ENCODE results near the gene TNFRSF13B.
"Not testable (repeated sequence)": the region's sequence is repeated elsewhere in the genome, so short reads cannot be mapped to it uniquely, and the experiment has no call there.

The TNFRSF13B gene

DNA sequence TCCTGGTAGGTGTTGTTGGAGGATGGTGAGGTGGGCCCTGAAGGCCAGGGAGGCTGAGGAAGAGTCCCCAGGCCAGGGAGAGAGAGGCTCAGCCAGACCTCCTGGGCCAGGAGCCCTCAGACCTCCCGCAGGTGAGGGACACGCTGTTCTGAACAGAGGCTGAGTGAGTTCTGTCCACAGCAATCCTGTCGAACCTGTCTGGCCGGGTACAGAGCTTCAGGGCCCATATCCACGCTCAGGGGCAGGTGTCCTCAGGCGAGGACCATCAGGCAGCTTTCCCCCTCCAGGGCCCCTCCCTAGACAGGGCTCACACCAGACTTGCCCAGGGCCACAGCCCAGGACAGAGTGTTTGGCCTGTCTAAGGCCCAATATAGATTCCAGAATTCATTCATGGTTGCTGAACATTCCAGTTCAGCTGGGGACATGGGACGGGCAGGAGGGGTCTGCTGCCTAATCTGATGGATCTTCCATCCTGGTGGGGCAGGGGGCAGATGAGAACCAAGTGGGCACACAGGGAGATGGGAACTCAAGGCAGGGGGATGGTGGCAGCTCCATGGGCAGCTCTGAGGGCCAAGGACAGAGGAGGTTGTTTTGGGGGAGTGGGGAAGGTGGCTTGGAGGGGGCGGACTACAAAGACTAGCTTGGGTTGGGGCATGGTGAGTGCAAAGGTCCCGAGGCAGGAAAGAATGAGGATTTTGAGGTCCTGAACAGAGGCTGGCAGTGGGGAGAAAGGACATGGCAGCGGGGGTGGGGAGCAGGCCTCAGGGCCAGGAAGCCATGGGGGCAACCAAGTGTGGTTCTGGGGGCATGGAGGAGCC is 46.9 kb upstream of the TNFRSF13B start:
- Mint-ChIP-seq H3K4me1 (peaks cover 4% of the 10 kb centered on the region), H3K4me3 (no peak overlapping the region), H3K36me3 (ENCODE audit: low read depth) (no peaks in the 10 kb centered on the region), H3K27ac (peak overlapping the region; percentile 39 to 86 (median 62)), H3K9me3 (no peaks in the 10 kb centered on the region), H3K27me3 (ENCODE audit: low read depth) (no peaks in the 10 kb centered on the region)
- TF ChIP-seq, protein P1, sequence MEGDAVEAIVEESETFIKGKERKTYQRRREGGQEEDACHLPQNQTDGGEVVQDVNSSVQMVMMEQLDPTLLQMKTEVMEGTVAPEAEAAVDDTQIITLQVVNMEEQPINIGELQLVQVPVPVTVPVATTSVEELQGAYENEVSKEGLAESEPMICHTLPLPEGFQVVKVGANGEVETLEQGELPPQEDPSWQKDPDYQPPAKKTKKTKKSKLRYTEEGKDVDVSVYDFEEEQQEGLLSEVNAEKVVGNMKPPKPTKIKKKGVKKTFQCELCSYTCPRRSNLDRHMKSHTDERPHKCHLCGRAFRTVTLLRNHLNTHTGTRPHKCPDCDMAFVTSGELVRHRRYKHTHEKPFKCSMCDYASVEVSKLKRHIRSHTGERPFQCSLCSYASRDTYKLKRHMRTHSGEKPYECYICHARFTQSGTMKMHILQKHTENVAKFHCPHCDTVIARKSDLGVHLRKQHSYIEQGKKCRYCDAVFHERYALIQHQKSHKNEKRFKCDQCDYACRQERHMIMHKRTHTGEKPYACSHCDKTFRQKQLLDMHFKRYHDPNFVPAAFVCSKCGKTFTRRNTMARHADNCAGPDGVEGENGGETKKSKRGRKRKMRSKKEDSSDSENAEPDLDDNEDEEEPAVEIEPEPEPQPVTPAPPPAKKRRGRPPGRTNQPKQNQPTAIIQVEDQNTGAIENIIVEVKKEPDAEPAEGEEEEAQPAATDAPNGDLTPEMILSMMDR (IDR thresholded peaks at IDR 0.05; ENCODE audit: unreplicated experiment in 3 of 3) = no peak

DNA sequence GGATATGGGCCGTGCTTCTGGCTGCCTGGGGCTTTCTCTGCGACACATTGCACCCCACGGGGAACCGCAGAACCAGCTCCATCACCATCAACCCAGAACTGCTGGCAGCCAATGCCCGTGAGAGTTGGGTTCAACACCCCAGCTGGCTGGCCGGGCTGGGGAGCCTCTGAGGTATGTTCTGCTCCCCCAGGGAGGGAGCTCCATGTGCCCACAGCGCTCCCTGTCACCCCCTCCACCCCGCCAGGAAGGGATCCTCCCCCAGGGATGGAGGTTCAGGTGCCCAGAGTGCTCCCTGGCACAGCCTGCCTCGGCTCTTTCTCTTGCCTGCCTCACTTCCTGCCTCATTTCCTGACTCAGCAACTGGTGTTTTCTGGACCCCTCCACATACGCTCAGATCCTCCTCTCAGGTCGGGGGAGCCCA is 46.1 kb upstream of the TNFRSF13B start:
- Mint-ChIP-seq H3K9me3 (no peaks in the 10 kb centered on the region), H3K4me1 (peaks cover 2% of the 10 kb centered on the region), H3K27me3 (ENCODE audit: low read depth) (no peaks in the 10 kb centered on the region), H3K36me3 (ENCODE audit: low read depth) (no peaks in the 10 kb centered on the region), H3K27ac (peak overlapping the region; percentile 39 to 86 (median 62)), H3K4me3 (no peak overlapping the region)
- TF ChIP-seq, protein P1 (IDR thresholded peaks at IDR 0.05; ENCODE audit: unreplicated experiment in 3 of 3) = no peak

DNA sequence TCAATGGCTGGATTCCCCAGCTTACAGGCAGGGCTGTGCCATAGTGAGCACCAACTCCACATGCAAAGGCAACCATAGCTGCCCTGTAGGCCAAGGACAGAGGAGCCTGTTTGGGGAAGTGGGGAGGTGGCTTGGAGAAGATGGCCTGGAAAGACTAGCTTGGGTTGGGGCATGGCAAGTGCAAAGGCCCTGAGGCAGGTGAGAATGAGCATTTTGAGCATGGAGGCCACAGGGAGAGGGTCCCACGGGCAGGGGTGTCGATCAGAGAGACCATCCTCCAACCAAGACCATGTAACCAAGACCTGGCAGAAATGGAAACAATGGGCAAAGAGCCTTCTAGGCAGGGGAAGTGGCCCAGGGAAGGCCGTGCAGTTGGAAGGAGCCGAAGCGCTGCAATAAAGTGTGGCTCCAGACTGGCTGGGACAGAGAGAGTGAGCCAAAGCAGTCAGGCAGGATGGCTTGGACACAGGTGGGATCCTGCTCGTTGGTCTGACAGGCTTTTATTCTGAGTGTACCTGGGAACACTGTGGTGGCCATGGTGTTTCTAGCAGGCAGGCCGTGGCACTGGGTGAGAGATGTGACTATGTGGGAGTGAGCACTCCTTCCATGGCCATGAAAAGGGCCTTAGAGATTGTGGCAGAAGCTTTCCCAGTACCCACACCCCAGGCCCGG is 45.6 kb upstream of the TNFRSF13B start:
- TF ChIP-seq, protein P1 (IDR thresholded peaks at IDR 0.05; ENCODE audit: unreplicated experiment in 3 of 3) = no peak
- H3K27ac Mint-ChIP-seq = no peak overlapping the region
- no peaks in the 10 kb centered on the region for H3K4me1 Mint-ChIP-seq
- H3K36me3 Mint-ChIP-seq (ENCODE audit: low read depth) = no peaks in the 10 kb centered on the region
- no peaks in the 10 kb centered on the region for H3K9me3 Mint-ChIP-seq
- no peaks in the 10 kb centered on the region for H3K27me3 Mint-ChIP-seq (ENCODE audit: low read depth)
- no peak overlapping the region for H3K4me3 Mint-ChIP-seq

DNA sequence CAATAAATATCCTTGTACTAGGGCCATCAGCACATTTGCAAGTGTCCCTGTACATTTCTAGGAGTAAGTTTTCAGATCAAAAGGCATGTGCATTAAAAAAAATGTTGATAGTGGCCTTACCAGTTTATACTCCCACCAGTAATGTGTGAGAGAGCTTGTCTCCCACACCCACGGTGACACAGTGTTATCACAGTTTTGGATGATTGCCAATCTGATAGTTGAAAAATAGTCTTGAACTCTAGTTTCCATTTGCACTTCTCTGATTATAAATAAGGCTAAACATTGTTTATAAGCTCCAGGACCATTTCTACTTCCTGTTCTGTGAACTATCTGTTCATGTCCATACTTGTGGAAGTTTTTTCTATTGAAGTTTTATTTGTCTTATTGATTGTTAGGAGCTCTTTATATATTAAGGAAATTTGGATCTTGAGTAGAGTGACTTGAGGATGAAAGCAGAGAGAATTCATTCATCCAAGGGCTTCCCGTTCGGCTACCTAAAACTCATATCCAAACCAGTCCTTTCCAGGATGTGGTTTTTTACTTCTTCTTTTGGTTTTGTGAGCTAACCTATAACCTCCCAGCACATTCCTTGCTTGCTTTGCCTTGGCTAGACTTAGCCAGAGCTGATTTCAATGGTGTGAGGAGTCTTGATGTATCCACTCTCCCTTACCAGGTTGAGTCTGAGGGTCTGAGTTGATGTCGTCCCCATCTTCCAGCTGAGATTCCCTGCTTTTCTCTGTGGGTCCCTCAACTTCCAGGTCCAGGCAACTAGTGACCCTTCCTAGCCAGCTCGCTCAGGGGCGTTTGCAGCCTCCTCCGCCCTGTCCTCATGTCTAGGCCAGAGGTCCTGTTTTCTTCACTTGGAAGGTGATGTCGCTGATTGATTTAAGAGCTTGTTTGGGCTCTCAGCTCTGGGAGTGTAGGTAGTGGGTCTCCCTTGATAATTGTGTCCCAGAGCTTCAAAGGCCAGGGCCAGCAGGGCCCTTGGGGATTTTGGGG is 44.6 kb upstream of the TNFRSF13B start:
- not testable (repeated sequence) for H3K27ac Mint-ChIP-seq; H3K36me3 Mint-ChIP-seq (ENCODE audit: low read depth); H3K4me1 Mint-ChIP-seq; H3K27me3 Mint-ChIP-seq (ENCODE audit: low read depth); H3K9me3 Mint-ChIP-seq; H3K4me3 Mint-ChIP-seq

DNA sequence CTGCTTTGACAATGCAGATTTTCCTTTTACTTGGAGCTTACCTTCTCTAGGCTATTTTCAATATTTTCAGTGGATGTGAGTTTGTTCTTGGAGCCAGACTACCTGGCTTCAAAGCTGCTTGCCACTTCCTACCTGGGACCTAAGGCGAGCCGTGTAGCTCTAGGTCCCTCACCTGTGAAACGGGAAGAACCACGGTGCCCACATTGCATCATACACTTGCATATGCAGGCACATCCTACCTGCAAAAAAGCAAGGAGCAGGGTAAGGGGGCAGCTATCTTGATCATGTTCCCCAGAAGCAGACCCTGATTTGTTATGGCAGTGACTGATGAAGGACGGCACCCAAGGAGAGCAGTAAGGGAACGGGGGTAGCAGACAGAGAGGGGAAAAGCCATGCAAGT is 43.3 kb upstream of the TNFRSF13B start:
- H3K27ac Mint-ChIP-seq = no peak overlapping the region
- no peaks in the 10 kb centered on the region for H3K9me3 Mint-ChIP-seq
- no peaks in the 10 kb centered on the region for H3K36me3 Mint-ChIP-seq (ENCODE audit: low read depth)
- H3K4me3 Mint-ChIP-seq = no peak overlapping the region
- no peaks in the 10 kb centered on the region for H3K27me3 Mint-ChIP-seq (ENCODE audit: low read depth)
- no peaks in the 10 kb centered on the region for H3K4me1 Mint-ChIP-seq
- TF ChIP-seq, protein P1 (IDR thresholded peaks at IDR 0.05; ENCODE audit: unreplicated experiment in 3 of 3) = no peak

DNA sequence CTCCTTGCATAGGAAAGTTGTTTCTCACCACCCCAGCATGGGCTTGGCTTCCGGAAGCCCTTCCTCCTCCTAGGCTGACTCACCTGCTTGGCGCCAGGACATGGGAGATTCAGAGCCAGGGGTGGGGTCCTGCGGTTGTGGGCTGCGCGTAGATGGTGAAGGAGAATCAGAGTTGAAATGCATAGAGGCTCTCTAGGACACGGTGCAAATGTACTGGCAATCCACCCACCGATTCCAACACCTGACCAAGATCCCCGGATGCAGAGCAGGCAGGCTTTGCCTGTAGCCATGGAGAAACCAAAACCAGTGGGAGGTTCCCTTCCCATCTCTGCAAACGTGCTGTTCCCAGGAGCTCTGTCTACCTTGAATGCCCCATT is 42.8 kb upstream of the TNFRSF13B start:
- not testable (repeated sequence) for H3K4me3 Mint-ChIP-seq; H3K27ac Mint-ChIP-seq; H3K9me3 Mint-ChIP-seq; H3K4me1 Mint-ChIP-seq; H3K36me3 Mint-ChIP-seq (ENCODE audit: low read depth); H3K27me3 Mint-ChIP-seq (ENCODE audit: low read depth)

DNA sequence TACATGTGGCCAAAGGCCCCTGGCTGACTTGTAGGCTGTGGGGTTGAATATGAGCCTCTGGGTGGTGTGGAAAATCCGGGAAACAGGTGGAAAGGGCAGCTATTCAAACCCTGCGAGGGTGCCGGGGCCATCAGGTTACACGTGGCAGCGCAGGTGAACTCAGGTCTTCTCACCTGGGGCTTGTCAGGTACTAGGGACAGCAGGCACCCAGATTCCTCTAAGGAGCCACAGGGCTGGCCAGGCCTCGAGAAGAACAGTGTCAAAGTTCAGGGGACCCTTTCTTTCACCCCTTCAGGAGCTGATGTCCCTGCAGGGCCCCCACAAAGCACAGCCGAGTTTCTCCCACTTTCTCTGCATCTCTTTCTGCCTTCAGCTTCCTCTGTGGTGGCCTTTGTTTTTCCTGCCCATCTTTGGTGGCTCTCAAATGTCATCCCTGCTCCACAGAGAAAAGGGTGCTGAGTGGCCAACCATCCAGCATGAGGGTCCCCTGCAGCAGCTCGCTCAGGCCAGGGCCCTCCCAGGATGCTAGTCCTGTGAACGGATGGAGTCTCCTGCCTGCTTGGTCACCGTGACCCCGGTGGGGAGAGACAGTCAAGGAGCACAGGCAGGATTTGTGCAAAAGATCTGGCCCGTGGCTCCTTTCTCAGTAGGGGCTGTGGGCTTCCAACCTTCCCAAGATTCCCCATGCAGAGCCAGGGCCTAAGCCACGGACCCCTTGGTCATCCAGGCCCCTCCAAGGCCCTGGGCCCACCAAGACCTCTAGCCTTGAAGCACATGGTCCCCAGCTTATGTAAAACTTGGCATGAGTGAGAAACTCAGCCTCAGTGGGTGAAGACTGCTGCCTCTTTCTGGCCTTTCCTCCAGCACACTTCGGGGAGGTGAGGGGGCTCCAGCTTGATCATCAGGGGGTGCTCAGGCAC is 42.2 kb upstream of the TNFRSF13B start:
- H3K27me3 Mint-ChIP-seq (ENCODE audit: low read depth); H3K4me3 Mint-ChIP-seq; H3K9me3 Mint-ChIP-seq; H3K27ac Mint-ChIP-seq; H3K36me3 Mint-ChIP-seq (ENCODE audit: low read depth); H3K4me1 Mint-ChIP-seq: not testable (repeated sequence)

DNA sequence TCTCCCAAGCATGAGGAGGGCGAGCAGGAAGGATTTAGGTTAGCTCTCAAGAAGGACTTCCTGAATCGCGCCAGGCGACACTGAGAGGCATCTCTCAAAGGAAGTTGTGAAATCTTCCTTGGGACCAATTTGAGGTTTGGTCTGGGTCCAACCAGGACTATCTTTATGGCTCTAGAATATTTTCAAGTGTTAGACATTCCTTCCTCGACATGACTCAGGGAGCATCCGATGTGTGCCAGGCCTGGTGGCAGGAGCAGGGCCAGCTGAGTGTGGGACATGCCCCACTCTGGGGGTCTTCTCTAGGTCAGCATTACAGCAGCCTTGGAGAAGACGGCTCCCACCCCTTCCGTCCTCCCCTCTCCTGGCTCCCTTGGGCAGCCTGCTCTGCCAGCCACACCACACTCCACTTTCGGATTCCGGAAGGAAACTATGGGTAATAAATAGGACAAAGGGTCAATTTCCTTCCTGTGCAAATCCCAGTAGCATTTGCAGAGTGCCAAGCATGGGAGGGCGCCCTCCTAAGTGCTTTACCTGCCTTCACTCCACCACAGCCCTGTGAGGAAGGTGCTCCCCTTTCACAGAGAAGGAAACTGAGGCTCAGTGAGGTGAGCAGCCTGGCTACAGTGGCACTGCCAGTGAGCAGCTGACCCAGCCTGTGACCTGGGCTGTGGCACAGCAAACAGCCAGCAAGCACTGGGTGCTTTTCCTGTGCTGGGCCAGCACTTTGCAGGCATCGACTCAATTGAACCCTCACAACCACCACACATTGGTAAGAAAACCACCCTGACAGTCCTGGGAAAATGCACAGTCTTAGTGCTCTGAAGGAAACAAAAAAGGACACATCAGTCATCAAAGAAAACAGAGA is 39.4 kb upstream of the TNFRSF13B start:
- not testable (repeated sequence) for H3K4me1 Mint-ChIP-seq; H3K27me3 Mint-ChIP-seq (ENCODE audit: low read depth)

More for the DNA sequence above, 39.4 kb upstream of the TNFRSF13B start:
- H3K27ac Mint-ChIP-seq; H3K36me3 Mint-ChIP-seq (ENCODE audit: low read depth); H3K4me3 Mint-ChIP-seq; H3K9me3 Mint-ChIP-seq: not testable (repeated sequence)
